Neural crest cell (in vitro differentiated cells): ENCODE results near the gene IQCF5. TPM values are rescaled to one million over a fixed set of nuclear protein-coding genes. Genes with fewer than 3 reads are reported as not detected.

Experiments
- DNase-seq: peaks from one replicate; pipeline ENCODE4 v3.0.0; 2021; ENCODE audit warnings: low read depth, mixed read lengths, low spot score
- H3K27ac Mint-ChIP-seq: one replicate; pipeline ENCODE4 v1.8.0; 2021; ENCODE audit warnings: mild to moderate bottlenecking, mixed read lengths; ENCODE audit not compliant: unreplicated experiment
- H3K27me3 Mint-ChIP-seq: 2 replicates; pipeline ENCODE4 v1.8.0; 2021; ENCODE audit warnings: low read depth, mild to moderate bottlenecking, mixed read lengths
- H3K36me3 Mint-ChIP-seq: 2 replicates; pipeline ENCODE4 v1.8.0; 2021; ENCODE audit warnings: low read depth, mild to moderate bottlenecking, mixed read lengths
- H3K4me1 Mint-ChIP-seq: 2 replicates; pipeline ENCODE4 v1.8.0; 2021; ENCODE audit warnings: mixed read lengths
- H3K4me3 Mint-ChIP-seq: one replicate; pipeline ENCODE4 v1.8.0; 2021; ENCODE audit warnings: mild to moderate bottlenecking, mixed read lengths
- H3K9me3 Mint-ChIP-seq: 2 replicates; pipeline ENCODE4 v1.8.0; 2021; ENCODE audit warnings: mixed read lengths
- total RNA-seq: library from RNA; stranded (reverse); gene quantifications from 2 replicates; pipeline ENCODE4 v1.2.1, GENCODE V29; 2021
- TF ChIP-seq, protein P1 (sequence below): fragments of 200-600 bp; sonication (generic); conservative IDR thresholded peaks from 2 replicates; pipeline ENCODE4 v1.5.0; 2021; ENCODE audit warnings: antibody characterized with exemption, mild to moderate bottlenecking

Gene IQCF5
- total RNA-seq, 1 donor from 2014 or later, result not detected

DNA sequence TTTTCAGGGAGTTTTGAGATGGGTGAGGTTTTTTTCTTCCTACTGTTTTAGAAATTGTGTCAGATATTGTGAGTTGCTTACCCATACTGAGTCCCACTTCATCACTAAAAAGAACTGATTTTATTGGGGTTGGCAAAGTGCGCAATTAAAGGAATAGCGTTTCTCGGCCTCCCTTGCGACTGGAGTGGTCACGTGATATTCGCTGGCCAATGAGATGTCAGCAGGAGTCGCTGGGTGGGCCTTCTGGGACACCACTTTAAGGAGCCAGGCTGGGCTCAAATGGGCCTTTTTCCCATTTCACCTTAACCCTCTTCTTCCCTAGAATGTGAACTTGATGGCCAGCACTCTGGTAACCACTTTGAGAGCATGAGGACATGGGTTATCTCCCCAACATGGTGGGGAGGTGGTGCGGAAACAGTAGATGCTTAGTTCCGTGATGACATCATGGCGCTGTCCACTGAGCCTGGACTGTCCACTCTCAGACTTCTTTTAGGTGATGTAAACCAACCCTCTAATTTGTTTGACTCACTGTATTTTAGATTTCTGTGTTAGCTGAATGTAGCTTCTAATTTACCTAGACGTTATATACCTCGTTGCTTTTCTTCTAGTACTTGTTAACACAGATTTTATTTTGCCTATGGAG lies 13.2 kb upstream of the IQCF5 start:
- Mint-ChIP-seq H3K9me3 (no peaks in the 10 kb centered on the region), H3K27ac (no peak overlapping the region), H3K4me3 (no peak overlapping the region), H3K4me1 (peaks cover 9% of the 10 kb centered on the region), H3K36me3 (no peaks in the 10 kb centered on the region), H3K27me3 (peaks cover 9% of the 10 kb centered on the region)
- no peak for DNase-seq
- TF ChIP-seq, protein P1, sequence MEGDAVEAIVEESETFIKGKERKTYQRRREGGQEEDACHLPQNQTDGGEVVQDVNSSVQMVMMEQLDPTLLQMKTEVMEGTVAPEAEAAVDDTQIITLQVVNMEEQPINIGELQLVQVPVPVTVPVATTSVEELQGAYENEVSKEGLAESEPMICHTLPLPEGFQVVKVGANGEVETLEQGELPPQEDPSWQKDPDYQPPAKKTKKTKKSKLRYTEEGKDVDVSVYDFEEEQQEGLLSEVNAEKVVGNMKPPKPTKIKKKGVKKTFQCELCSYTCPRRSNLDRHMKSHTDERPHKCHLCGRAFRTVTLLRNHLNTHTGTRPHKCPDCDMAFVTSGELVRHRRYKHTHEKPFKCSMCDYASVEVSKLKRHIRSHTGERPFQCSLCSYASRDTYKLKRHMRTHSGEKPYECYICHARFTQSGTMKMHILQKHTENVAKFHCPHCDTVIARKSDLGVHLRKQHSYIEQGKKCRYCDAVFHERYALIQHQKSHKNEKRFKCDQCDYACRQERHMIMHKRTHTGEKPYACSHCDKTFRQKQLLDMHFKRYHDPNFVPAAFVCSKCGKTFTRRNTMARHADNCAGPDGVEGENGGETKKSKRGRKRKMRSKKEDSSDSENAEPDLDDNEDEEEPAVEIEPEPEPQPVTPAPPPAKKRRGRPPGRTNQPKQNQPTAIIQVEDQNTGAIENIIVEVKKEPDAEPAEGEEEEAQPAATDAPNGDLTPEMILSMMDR, result no peak

DNA sequence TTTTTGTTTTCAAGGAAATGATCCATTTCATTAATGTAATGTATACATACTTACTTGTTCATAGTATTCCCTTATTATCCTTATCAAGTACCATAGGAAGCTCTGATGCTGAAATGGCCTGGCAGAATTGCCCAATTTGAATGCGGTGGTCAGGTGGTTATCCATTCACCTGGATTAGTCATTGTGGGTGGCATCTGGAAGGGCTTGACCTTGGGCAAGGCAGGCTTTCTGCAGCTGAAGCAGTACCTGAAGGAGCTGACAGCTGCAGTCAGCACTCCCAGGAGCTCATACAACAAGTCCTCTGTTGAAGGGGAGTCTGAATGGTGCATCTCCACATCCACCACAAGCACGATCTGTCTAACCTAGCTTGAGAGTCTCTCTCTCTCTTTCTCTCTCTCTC lies 12.2 kb upstream of the IQCF5 start:
- H3K4me3 Mint-ChIP-seq, result no peak overlapping the region
- H3K27me3 Mint-ChIP-seq, result peaks cover 9% of the 10 kb centered on the region
- no peaks in the 10 kb centered on the region for H3K36me3 Mint-ChIP-seq
- DNase-seq, result no peak
- H3K9me3 Mint-ChIP-seq, result no peaks in the 10 kb centered on the region
- no peak overlapping the region for H3K27ac Mint-ChIP-seq
- TF ChIP-seq, protein P1, result no peak
- peaks cover 5% of the 10 kb centered on the region for H3K4me1 Mint-ChIP-seq

DNA sequence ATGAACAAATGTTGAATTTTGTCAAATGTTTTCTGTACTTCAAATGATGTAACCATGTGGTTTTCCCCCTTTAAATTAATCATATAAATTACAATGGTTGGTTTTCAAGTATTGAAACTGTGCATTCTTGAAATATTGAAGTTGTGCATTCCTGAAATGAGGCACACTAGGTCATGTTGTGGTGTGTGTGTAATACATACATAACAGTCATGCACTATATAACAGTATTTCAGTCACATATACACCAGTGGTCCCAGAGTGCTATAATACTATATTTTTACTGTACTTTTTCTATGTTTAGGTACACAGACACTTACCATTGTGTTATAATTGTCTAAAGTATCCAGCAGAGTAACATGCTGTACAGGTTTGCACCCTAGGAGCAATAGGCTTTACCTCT lies 11.0 kb upstream of the IQCF5 start:
- TF ChIP-seq, protein P1, result no peak
- no peaks in the 10 kb centered on the region for H3K9me3 Mint-ChIP-seq

DNA sequence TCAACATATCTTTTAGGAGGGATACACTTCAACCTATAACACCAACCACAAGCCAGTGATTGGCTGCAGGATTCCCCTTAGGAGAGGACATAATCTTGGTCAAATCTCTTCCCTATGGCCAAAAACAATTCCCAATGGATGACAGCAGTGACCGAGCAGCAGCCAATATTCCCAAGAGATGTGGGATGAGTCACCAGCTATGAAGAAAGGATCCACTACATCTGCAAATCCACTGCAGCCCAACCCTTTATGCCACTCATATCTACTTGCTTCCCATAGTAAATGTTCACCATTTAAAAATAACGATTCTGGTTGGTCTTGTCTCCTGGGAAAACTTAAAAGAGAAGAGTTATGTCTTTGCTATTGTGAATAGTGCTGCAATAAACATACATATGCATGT lies 4.5 kb upstream of the IQCF5 start:
- no peak overlapping the region for H3K27ac Mint-ChIP-seq
- TF ChIP-seq, protein P1, result no peak
- H3K36me3 Mint-ChIP-seq, result no peaks in the 10 kb centered on the region
- H3K9me3 Mint-ChIP-seq, result peaks cover 3% of the 10 kb centered on the region
- H3K4me1 Mint-ChIP-seq, result no peaks in the 10 kb centered on the region
- H3K4me3 Mint-ChIP-seq, result no peak overlapping the region
- DNase-seq, result no peak
- peaks cover 11% of the 10 kb centered on the region for H3K27me3 Mint-ChIP-seq

More for the DNA sequence above, 11.0 kb upstream of the IQCF5 start:
- H3K36me3 Mint-ChIP-seq, result no peaks in the 10 kb centered on the region
- no peaks in the 10 kb centered on the region for H3K4me1 Mint-ChIP-seq
- H3K4me3 Mint-ChIP-seq, result no peak overlapping the region
- peaks cover 11% of the 10 kb centered on the region for H3K27me3 Mint-ChIP-seq
- no peak overlapping the region for H3K27ac Mint-ChIP-seq
- DNase-seq, result no peak

DNA sequence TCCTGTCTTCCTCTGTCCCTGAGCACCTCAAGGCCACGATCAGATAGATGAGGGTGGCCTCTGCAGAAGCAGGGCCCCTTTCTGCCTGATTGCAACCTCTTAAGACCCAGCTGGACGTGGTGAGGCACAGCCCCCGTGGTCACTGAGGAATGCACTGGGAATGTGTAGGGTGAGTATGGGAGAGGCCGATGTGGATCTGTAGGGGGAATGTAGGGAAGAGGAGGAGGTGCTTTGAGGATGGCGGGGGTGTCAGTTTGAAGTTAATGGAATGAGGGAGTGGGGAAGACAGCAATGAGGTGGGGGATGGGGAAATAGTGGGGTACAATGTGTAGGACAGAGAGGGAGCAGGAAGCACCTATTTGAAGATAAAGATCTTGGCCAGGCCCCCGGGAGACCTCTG lies 785 bp upstream of the IQCF5 start:
- DNase-seq, result no peak
- H3K27me3 Mint-ChIP-seq, result peaks cover 23% of the 10 kb centered on the region
- H3K4me1 Mint-ChIP-seq, result no peaks in the 10 kb centered on the region
- H3K9me3 Mint-ChIP-seq, result peaks cover 3% of the 10 kb centered on the region
- TF ChIP-seq, protein P1, result no peak
- H3K36me3 Mint-ChIP-seq, result no peaks in the 10 kb centered on the region
- H3K27ac Mint-ChIP-seq, result no peak overlapping the region
- H3K4me3 Mint-ChIP-seq, result no peak overlapping the region
